GM23338 (cell line): ENCODE measurements around the gene UBE2S. TPM values are rescaled to one million over a fixed set of nuclear protein-coding genes. Genes with fewer than 3 reads are reported as not detected.

ENCODE experiments used
- ATAC-seq: fragments of 200-7000 bp; cut with Tn5 transposase; 3 replicates; pipeline ENCODE4 v1.9.1; 2020
- DNase-seq: peaks from one replicate; pipeline ENCODE4 v3.0.0-alpha.2; 2015; ENCODE audit warnings: low spot score
- H2AFZ ChIP-seq: fragments of 200-600 bp; sonication (generic); 2 replicates; pipeline ENCODE4 v1.8.0; 2016; ENCODE audit warnings: antibody characterized with exemption, mild to moderate bottlenecking, moderate library complexity
- H3F3A ChIP-seq: fragments of 200-600 bp; sonication (generic); replicated peaks from 2 replicates; pipeline ENCODE4 v1.8.0; 2017; ENCODE audit warnings: antibody characterized with exemption, mixed run types, low read depth
- H3K27ac ChIP-seq: fragments of 200-600 bp; sonication (generic); 2 replicates; pipeline ENCODE4 v1.6.1; 2016; ENCODE audit warnings: low read depth
- H3K27me3 ChIP-seq: fragments of 200-600 bp; sonication (generic); 2 replicates; pipeline ENCODE4 v1.8.0; 2016; ENCODE audit warnings: mild to moderate bottlenecking, mixed run types, moderate library complexity; ENCODE audit not compliant: insufficient read depth
- H3K36me3 ChIP-seq: fragments of 200-600 bp; sonication (generic); 2 replicates; pipeline ENCODE4 v1.8.0; 2016; ENCODE audit warnings: mild to moderate bottlenecking; ENCODE audit not compliant: insufficient read depth
- H3K4me1 ChIP-seq: fragments of 200-600 bp; sonication (generic); 2 replicates; pipeline ENCODE4 v1.8.0; 2016; ENCODE audit warnings: mild to moderate bottlenecking, moderate library complexity; ENCODE audit not compliant: insufficient read depth
- H3K4me2 ChIP-seq: fragments of 200-600 bp; sonication (generic); 2 replicates; pipeline ENCODE4 v1.7.1; 2017; ENCODE audit warnings: mixed run types
- H3K4me3 ChIP-seq: fragments of 200-600 bp; sonication (generic); 2 replicates; pipeline ENCODE4 v1.6.1; 2016; ENCODE audit warnings: mixed run types
- H3K79me2 ChIP-seq: fragments of 200-600 bp; sonication (generic); replicated peaks from 2 replicates; pipeline ENCODE4 v1.8.0; 2017; ENCODE audit warnings: mild to moderate bottlenecking; ENCODE audit not compliant: insufficient read depth
- H3K9me2 ChIP-seq: fragments of 200-600 bp; sonication (generic); 2 replicates; pipeline ENCODE4 v1.8.0; 2017; ENCODE audit not compliant: insufficient read depth
- H4K20me1 ChIP-seq: fragments of 200-600 bp; sonication (generic); replicated peaks from 2 replicates; pipeline ENCODE4 v1.8.0; 2017; ENCODE audit warnings: mild to moderate bottlenecking; ENCODE audit not compliant: insufficient read depth
- H3K27ac Mint-ChIP-seq: 2 replicates; pipeline ENCODE4 v1.8.0; 2020; ENCODE audit warnings: inconsistent platforms, mild to moderate bottlenecking, moderate library complexity, mixed read lengths
- H3K27me3 Mint-ChIP-seq: 3 replicates; pipeline ENCODE4 v1.8.0; 2022; ENCODE audit warnings: low read depth, mild to moderate bottlenecking, moderate library complexity, mixed read lengths, inconsistent platforms; ENCODE audit not compliant: insufficient read depth, poor library complexity
- H3K36me3 Mint-ChIP-seq: 3 replicates; pipeline ENCODE4 v1.8.0; 2021; ENCODE audit warnings: low read depth, mild to moderate bottlenecking, inconsistent platforms, moderate library complexity, mixed read lengths
- H3K4me1 Mint-ChIP-seq: 3 replicates; pipeline ENCODE4 v1.8.0; 2020; ENCODE audit warnings: mild to moderate bottlenecking, inconsistent platforms, mixed read lengths
- H3K4me3 Mint-ChIP-seq: 3 replicates; pipeline ENCODE4 v1.8.0; 2021; ENCODE audit warnings: moderate library complexity, mild to moderate bottlenecking, inconsistent platforms, mixed read lengths
- H3K9me3 Mint-ChIP-seq: 3 replicates; pipeline ENCODE4 v1.8.0; 2020; ENCODE audit warnings: moderate library complexity, mild to moderate bottlenecking, inconsistent platforms, mixed read lengths
- ETS1 ChIP-seq: IDR thresholded peaks from 2 replicates; pipeline ENCODE4 v1.6.1; 2016; ENCODE audit warnings: antibody characterized with exemption
- EZH2phosphoT487 ChIP-seq: fragments of 200-600 bp; sonication (generic); IDR thresholded peaks from one replicate; pipeline ENCODE4 v1.8.1; 2018; ENCODE audit warnings: antibody characterized with exemption; ENCODE audit not compliant: unreplicated experiment
- JUNB ChIP-seq: IDR thresholded peaks from one replicate; pipeline ENCODE4 v1.6.1; 2016; ENCODE audit warnings: antibody characterized with exemption; ENCODE audit not compliant: unreplicated experiment
- NANOG ChIP-seq: IDR thresholded peaks from 2 replicates; pipeline ENCODE4 v1.6.1; 2016; ENCODE audit warnings: antibody characterized with exemption, borderline replicate concordance
- POLR2AphosphoS5 ChIP-seq: IDR thresholded peaks from 2 replicates; pipeline ENCODE4 v1.6.1; 2016; ENCODE audit warnings: antibody characterized with exemption, low read depth
- REST ChIP-seq: IDR thresholded peaks from one replicate; pipeline ENCODE4 v1.6.1; 2018; ENCODE audit warnings: antibody characterized with exemption; ENCODE audit not compliant: unreplicated experiment
- STAT1 ChIP-seq: IDR thresholded peaks from one replicate; pipeline ENCODE4 v1.6.1; 2016; ENCODE audit warnings: antibody characterized with exemption; ENCODE audit not compliant: unreplicated experiment
- ZNF114 ChIP-seq: fragments of 250-450 bp; sonication (Bioruptor Pico); IDR thresholded peaks from 2 replicates; pipeline ENCODE4 v1.5.0; 2020; ENCODE audit warnings: mild to moderate bottlenecking, moderate library complexity
- ZNF331 ChIP-seq: fragments of 250-450 bp; sonication (Bioruptor Pico); IDR thresholded peaks from 2 replicates; pipeline ENCODE4 v1.5.0; 2020; ENCODE audit warnings: low read depth, mild to moderate bottlenecking, moderate library complexity
- ZNF462 ChIP-seq: fragments of 250-450 bp; sonication (Bioruptor Pico); IDR thresholded peaks from 2 replicates; pipeline ENCODE4 v1.5.0; 2020; ENCODE audit warnings: mild to moderate bottlenecking, moderate library complexity
- polyA plus RNA-seq: library from polyadenylated mRNA; unstranded; fragments of >200 nt; fragmentation: Nextera tagmentation; extraction: Ambion mirVana; gene quantifications from 2 replicates; pipeline ENCODE4 v1.2.1, GENCODE V29; 2016
- total RNA-seq: library from RNA; depleted of rRNA; stranded (reverse); fragments of >200 nt; shearing (Covaris generic); gene quantifications from 2 replicates; pipeline ENCODE4 v1.2.3, GENCODE V29; 2014

The UBE2S gene
- total and polyA plus RNA-seq, 2 experiments from 2014 or later = 363 to 533 TPM

GRCh38 chr19:55384920-55385723, 22.5 kb downstream of the UBE2S start:
- Histone ChIP-seq H2AFZ (no peak overlapping the region), H3K36me3 (peaks cover 11% of the 10 kb centered on the region; the same call in 1 of the 2 replicates)
- peaks cover 49% of the 10 kb centered on the region for H3K36me3 Mint-ChIP-seq

More at GRCh38 chr19:55384920-55385723, 22.5 kb downstream of the UBE2S start:
- H3K27me3 Mint-ChIP-seq = peaks cover 50% of the 10 kb centered on the region
- peak overlapping the region; percentile 98 for H3K27ac Mint-ChIP-seq
- H3K4me1 Mint-ChIP-seq = peaks cover 45% of the 10 kb centered on the region
- peaks cover 45% of the 10 kb centered on the region for H4K20me1 ChIP-seq
- peak overlapping the region; percentile 11; the same call in 1 of the 2 replicates for H3K27ac ChIP-seq
- H3K79me2 ChIP-seq = peaks cover 33% of the 10 kb centered on the region
- peak overlapping the region; percentile 99 for H3K4me3 Mint-ChIP-seq
- H3K4me1 ChIP-seq = peaks cover 46% of the 10 kb centered on the region
- H3K4me2 ChIP-seq = peak overlapping the region; percentile 51
- peaks cover 12% of the 10 kb centered on the region for H3K27me3 ChIP-seq
- H3K9me3 Mint-ChIP-seq = peaks cover 5% of the 10 kb centered on the region; the same call in 2 of the 3 replicates
- no peaks in the 10 kb centered on the region for H3K9me2 ChIP-seq
- peak; percentile 99 for DNase-seq
- no peak for TF ChIP-seq ZNF331 (CRISPR knock-in tag)
- no peak for TF ChIP-seq NANOG
- no peak for TF ChIP-seq REST
- no peak for TF ChIP-seq EZH2phosphoT487
- TF ChIP-seq ZNF114 (CRISPR knock-in tag) = no peak
- no peak for TF ChIP-seq JUNB
- TF ChIP-seq ETS1 = no peak; the same call in 1 of the 2 replicates
- no peak for TF ChIP-seq POLR2AphosphoS5
- TF ChIP-seq ZNF462 = no peak
- TF ChIP-seq STAT1 = no peak
- peaks cover 50% of the 10 kb centered on the region for H3F3A ChIP-seq
- peak overlapping the region; percentile 99 for H3K4me3 ChIP-seq
- ATAC-seq = peak; percentile 78
